Measurements from ENCODE around the gene PPP1R13B. TPM values are rescaled to one million over a fixed set of nuclear protein-coding genes. Genes with fewer than 3 reads are reported as not detected.

PPP1R13B gene
- polyA plus RNA-seq, 1 donor (not counting 4 experiments of a cell fraction or from before 2014, with no cell fraction given) = 7.7 TPM

DNA sequence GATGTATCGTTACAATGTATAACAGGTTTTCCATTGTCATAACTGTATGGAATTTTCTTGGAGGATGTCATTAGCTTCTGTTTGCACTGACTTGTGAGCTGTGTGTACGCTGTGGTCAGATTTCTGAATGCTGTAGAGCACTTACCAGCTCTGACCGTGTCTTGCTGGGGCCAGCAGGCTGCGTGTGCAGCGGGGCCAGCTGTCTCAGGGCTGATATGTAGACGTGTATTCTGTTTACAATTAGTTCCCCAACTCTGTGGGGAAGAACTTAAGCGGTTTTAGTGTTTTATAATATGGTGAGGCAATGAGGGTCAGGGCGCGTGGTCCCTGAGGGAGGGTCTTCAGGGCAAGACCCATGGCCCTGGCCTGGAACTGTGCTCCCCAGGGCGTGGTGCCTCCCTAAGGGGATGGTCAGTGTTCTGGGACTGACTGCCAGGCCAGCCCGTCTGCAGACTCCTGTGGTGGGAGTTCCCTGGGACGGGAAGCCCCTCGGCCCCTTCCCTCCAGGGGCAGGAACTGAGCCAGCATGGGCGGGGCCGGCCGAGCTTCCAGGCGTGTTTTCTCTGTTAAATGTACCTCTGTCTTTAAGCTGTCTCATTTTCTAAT lies 150.8 kb downstream of the PPP1R13B start:
- no peak overlapping the region for H3K27ac ChIP-seq (ENCODE audit: control insufficient read depth, insufficient read depth, low read length)
- H3K27me3 ChIP-seq (ENCODE audit: control insufficient read depth, extremely low read depth, insufficient read depth, low read length) = no peaks in the 10 kb centered on the region
- H3K79me2 ChIP-seq (ENCODE audit: control insufficient read depth, insufficient read depth, low read length) = peaks cover 13% of the 10 kb centered on the region
- no peaks in the 10 kb centered on the region for H3K9me3 ChIP-seq (ENCODE audit: control insufficient read depth, low read depth, low read length)
- no peak overlapping the region for H3K9ac ChIP-seq (ENCODE audit: control insufficient read depth, extremely low read depth, insufficient read depth, low read length)
- no peak for TF ChIP-seq CTCF (optimal IDR thresholded peaks at IDR 0.05 in 1 of 3, IDR thresholded peaks at IDR 0.05 in 1 of 3, conservative IDR thresholded peaks at IDR 0.05 in 1 of 3; ENCODE audit: extremely low read depth in 1 of 3, insufficient read depth in 2 of 3, low read length in 3 of 3)
- H3K4me1 ChIP-seq (ENCODE audit: control insufficient read depth, extremely low read depth, insufficient read depth, low read length) = peaks cover 27% of the 10 kb centered on the region
- no peak for DNase-seq (ENCODE audit: low read depth, low spot score)
- H2AFZ ChIP-seq (ENCODE audit: control insufficient read depth, low read length) = no peak overlapping the region
- no peak overlapping the region for H3K4me3 ChIP-seq (ENCODE audit: control insufficient read depth in 2 of 3, extremely low read depth in 1 of 3, insufficient read depth in 2 of 3, low read depth in 1 of 3, low read length in 3 of 3)
- FAIRE-seq = no peak
- H4K20me1 ChIP-seq (ENCODE audit: control insufficient read depth, extremely low read depth, insufficient read depth, low read length) = peaks cover 28% of the 10 kb centered on the region
- no peak overlapping the region for H3K4me2 ChIP-seq (ENCODE audit: control insufficient read depth, extremely low read depth, insufficient read depth, low read depth, low read length)
- H3K9me1 ChIP-seq (ENCODE audit: control insufficient read depth, extremely low read depth, insufficient read depth, low read length) = no peaks in the 10 kb centered on the region
- dilution Hi-C loops (cut with MboI; ENCODE audit: extremely low pct_ligation_motif_present, low sequenced_read_pairs) = no loop called here
- H3K36me3 ChIP-seq (ENCODE audit: control insufficient read depth in 2 of 2, extremely low read depth in 1 of 2, insufficient read depth in 2 of 2, low read length in 2 of 2) = peaks cover 34 to 38% of the 10 kb centered on the region in 2 experiments

DNA sequence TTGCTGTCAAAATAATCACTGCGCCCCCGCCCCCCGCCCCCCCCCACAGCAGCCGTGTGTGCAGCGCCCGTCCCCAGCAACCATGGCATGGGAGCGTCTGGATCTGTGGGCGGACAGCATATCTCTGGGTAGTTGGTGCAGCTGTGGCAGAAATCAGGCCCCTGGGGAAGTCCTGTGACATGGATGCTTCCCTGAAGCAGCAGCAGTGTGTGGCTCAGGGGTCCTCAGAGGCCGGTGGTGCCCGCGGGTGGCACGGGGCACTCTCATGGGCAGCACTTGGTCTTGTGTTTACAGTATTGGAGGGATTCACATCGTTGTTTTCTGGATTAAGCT lies 151.3 kb downstream of the PPP1R13B start:
- TF ChIP-seq CTCF (optimal IDR thresholded peaks at IDR 0.05 in 1 of 3, IDR thresholded peaks at IDR 0.05 in 1 of 3, conservative IDR thresholded peaks at IDR 0.05 in 1 of 3; ENCODE audit: extremely low read depth in 1 of 3, insufficient read depth in 2 of 3, low read length in 3 of 3) (no peak), EZH2 (IDR thresholded peaks at IDR 0.05; ENCODE audit: low read length) (no peak)
- Histone ChIP-seq H3K9ac (ENCODE audit: control insufficient read depth, extremely low read depth, insufficient read depth, low read length) (no peak overlapping the region), H3K9me3 (ENCODE audit: control insufficient read depth, low read depth, low read length) (no peaks in the 10 kb centered on the region), H3K27me3 (ENCODE audit: control insufficient read depth, extremely low read depth, insufficient read depth, low read length) (no peaks in the 10 kb centered on the region), H2AFZ (ENCODE audit: control insufficient read depth, low read length) (no peak overlapping the region), H4K20me1 (ENCODE audit: control insufficient read depth, extremely low read depth, insufficient read depth, low read length) (peaks cover 28% of the 10 kb centered on the region), H3K9me1 (ENCODE audit: control insufficient read depth, extremely low read depth, insufficient read depth, low read length) (no peaks in the 10 kb centered on the region), H3K4me3 (ENCODE audit: control insufficient read depth in 2 of 3, extremely low read depth in 1 of 3, insufficient read depth in 2 of 3, low read depth in 1 of 3, low read length in 3 of 3) (no peak overlapping the region), H3K4me1 (ENCODE audit: control insufficient read depth, extremely low read depth, insufficient read depth, low read length) (peaks cover 27% of the 10 kb centered on the region), H3K4me2 (ENCODE audit: control insufficient read depth, extremely low read depth, insufficient read depth, low read depth, low read length) (no peak overlapping the region), H3K27ac (ENCODE audit: control insufficient read depth, insufficient read depth, low read length) (no peak overlapping the region), H3K79me2 (ENCODE audit: control insufficient read depth, insufficient read depth, low read length) (peaks cover 13% of the 10 kb centered on the region), H3K36me3 (ENCODE audit: control insufficient read depth in 2 of 2, extremely low read depth in 1 of 2, insufficient read depth in 2 of 2, low read length in 2 of 2) (peaks cover 34 to 38% of the 10 kb centered on the region in 2 experiments)
- dilution Hi-C loops (cut with MboI; ENCODE audit: extremely low pct_ligation_motif_present, low sequenced_read_pairs) = no loop called here
- FAIRE-seq (no peak), DNase-seq (ENCODE audit: low read depth, low spot score) (no peak)
